ENCODE results near the gene FRAS1.
"Not testable (repeated sequence)": the region's sequence is repeated elsewhere in the genome, so short reads cannot be mapped to it uniquely, and the experiment has no call there.

Gene FRAS1

GRCh38 chr4:78210694-78211410 lies 153.7 kb downstream of the FRAS1 start:
- DNase-seq (ENCODE audit: low spot score) (no peak), FAIRE-seq (no peak)

GRCh38 chr4:78213218-78213617 lies 156.1 kb downstream of the FRAS1 start:
- FAIRE-seq: no peak
- DNase-seq (ENCODE audit: low spot score): no peak

GRCh38 chr4:78214078-78214477 lies 157.0 kb downstream of the FRAS1 start:
- FAIRE-seq: no peak
- no peak for DNase-seq (ENCODE audit: low spot score)

- no peak for DNase-seq (ENCODE audit: low spot score)
- no peak for FAIRE-seq
These were observed 160.4 kb downstream of the FRAS1 start for GRCh38 chr4:78217557-78217956.

- FAIRE-seq: no peak
- no peak for DNase-seq (ENCODE audit: low spot score)
These were observed 161.1 kb downstream of the FRAS1 start for GRCh38 chr4:78218260-78218659.

- DNase-seq (ENCODE audit: low spot score) (no peak), FAIRE-seq (no peak)
These were observed 162.7 kb downstream of the FRAS1 start for GRCh38 chr4:78219825-78220224.

GRCh38 chr4:78220283-78220682 lies 163.2 kb downstream of the FRAS1 start:
- no peak for FAIRE-seq

GRCh38 chr4:78222575-78223186 lies 165.6 kb downstream of the FRAS1 start:
- FAIRE-seq (no peak), DNase-seq (ENCODE audit: low spot score) (no peak)

More at GRCh38 chr4:78220283-78220682, 163.2 kb downstream of the FRAS1 start:
- DNase-seq (ENCODE audit: low spot score): no peak

GRCh38 chr4:78225236-78225635 lies 168.1 kb downstream of the FRAS1 start:
- DNase-seq (ENCODE audit: low spot score): no peak
- no peak for FAIRE-seq

GRCh38 chr4:78226279-78226678 lies 169.2 kb downstream of the FRAS1 start:
- DNase-seq (ENCODE audit: low spot score) (no peak), FAIRE-seq (no peak)

- DNase-seq (ENCODE audit: low spot score): no peak
- no peak for FAIRE-seq
These were observed 170.4 kb downstream of the FRAS1 start for GRCh38 chr4:78227411-78228057.

GRCh38 chr4:78235800-78236199 lies 178.7 kb downstream of the FRAS1 start:
- no peak for DNase-seq (ENCODE audit: low spot score)
- no peak for FAIRE-seq

GRCh38 chr4:78237360-78237759 lies 180.2 kb downstream of the FRAS1 start:
- FAIRE-seq: no peak
- DNase-seq (ENCODE audit: low spot score): no peak

- FAIRE-seq (no peak), DNase-seq (ENCODE audit: low spot score) (no peak)
These were observed 184.9 kb downstream of the FRAS1 start for GRCh38 chr4:78242071-78242470.

- DNase-seq (ENCODE audit: low spot score) (no peak), FAIRE-seq (no peak)
These were observed 187.8 kb downstream of the FRAS1 start for GRCh38 chr4:78244705-78245485.

- FAIRE-seq: no peak
- no peak for DNase-seq (ENCODE audit: low spot score)
These were observed 190.6 kb downstream of the FRAS1 start for GRCh38 chr4:78247536-78248285.

- DNase-seq (ENCODE audit: low spot score) (no peak), FAIRE-seq (no peak)
These were observed 193.4 kb downstream of the FRAS1 start for GRCh38 chr4:78250500-78250899.

- FAIRE-seq; DNase-seq (ENCODE audit: low spot score): not testable (repeated sequence)
These were observed 195.7 kb downstream of the FRAS1 start for GRCh38 chr4:78252773-78253172.

- DNase-seq (ENCODE audit: low spot score) (no peak), FAIRE-seq (no peak)
These were observed 197.8 kb downstream of the FRAS1 start for GRCh38 chr4:78254893-78255292.

- FAIRE-seq: no peak
These were observed 207.9 kb downstream of the FRAS1 start for GRCh38 chr4:78265006-78265405.

GRCh38 chr4:78267790-78268189 lies 210.7 kb downstream of the FRAS1 start:
- no peak for DNase-seq (ENCODE audit: low spot score)
- FAIRE-seq: no peak

More at GRCh38 chr4:78265006-78265405, 207.9 kb downstream of the FRAS1 start:
- no peak for DNase-seq (ENCODE audit: low spot score)
